Testis (tissue), 5 donors: ENCODE data around the gene SMAD9. TPM values are rescaled to one million over a fixed set of nuclear protein-coding genes. Genes with fewer than 3 reads are reported as not detected.
A peak's percentile ranks its signal among the peaks of the same experiment; 100 is the strongest.

ENCODE experiments used
- DNase-seq: peaks from one replicate; pipeline ENCODE4 v3.0.0-alpha.2; 2019
- H3K27ac ChIP-seq, 2 donors: fragments of 200-600 bp; sonication (generic); one replicate each; pipeline ENCODE4 v1.5.1; 2019
- H3K27me3 ChIP-seq: fragments of 200-600 bp; sonication (generic); one replicate; pipeline ENCODE4 v1.5.1; 2019
- H3K36me3 ChIP-seq: fragments of 200-600 bp; sonication (generic); one replicate; pipeline ENCODE4 v1.5.1; 2017; ENCODE audit warnings: low read depth; ENCODE audit errors: missing control alignments
- H3K4me1 ChIP-seq: fragments of 200-600 bp; sonication (generic); one replicate; pipeline ENCODE4 v1.5.1; 2019
- H3K4me3 ChIP-seq, 2 donors: fragments of 200-600 bp; sonication (generic); one replicate each; pipeline ENCODE4 v1.5.1; 2017 to 2019
- H3K9me3 ChIP-seq: fragments of 200-600 bp; sonication (generic); one replicate; pipeline ENCODE4 v1.5.1; 2017
- CTCF ChIP-seq, 3 experiments: fragments of 450-650 bp in 2 of 3; fragments of 200-600 bp in 1 of 3; sonication (generic) in 1 of 3; IDR thresholded peaks; one replicate each; pipeline ENCODE4 v1.5.1; 2016 to 2019; ENCODE audit warnings: antibody characterized with exemption in 3 of 3, mild to moderate bottlenecking in 2 of 3, moderate library complexity in 1 of 3
- POLR2A ChIP-seq: fragments of 450-650 bp; IDR thresholded peaks from one replicate; pipeline ENCODE4 v1.6.1; 2017; ENCODE audit warnings: antibody characterized with exemption, mild to moderate bottlenecking, moderate library complexity
- WGBS, 2 donors: methylation state at CpG; one replicate each; pipeline ENCODE4 v1.1.5; 2018; 5-methylcytosine and 5-hydroxymethylcytosine counted together
- intact Hi-C: fragments of 100-400 bp; cut with DNase I; formaldehyde crosslinking; loops from one replicate; pipeline ENCODE4 v1.15.1; 2023; ENCODE audit warnings: low total_unique reads
- long read RNA-seq, 2 donors: transcript quantifications; one replicate each; lab custom pipeline, GENCODE V29; 2026
- polyA plus RNA-seq: library from polyadenylated mRNA; stranded (reverse); fragments of 350-450 nt; fragmentation: Illumina TruSeq; extraction: RNeasy Lipid Tissue Mini Kit (QIAGEN cat#74804); gene quantifications from one replicate; pipeline ENCODE4 v1.2.3, GENCODE V29; 2014; ENCODE audit warnings: low read depth, low replicate concordance; ENCODE audit not compliant: insufficient read depth
- total RNA-seq, 2 donors: library from RNA; depleted of rRNA; stranded (reverse); fragments of >200 nt; gene quantifications; one replicate each; pipeline ENCODE4 v1.2.3, GENCODE V29; 2016

SMAD9 gene
- total RNA-seq (10 to 100 TPM; 10.9 to 11.3 TPM), polyA plus RNA-seq (4.2 TPM)
- long read RNA-seq, donor 1, full-length matches to known transcripts, result 2 of 2 reads
- long read RNA-seq, donor 1, partial matches to known transcripts, result 0 of 2 reads
- long read RNA-seq, donor 1, other reads (novel, unspliced or antisense), result 0 of 2 reads
- long read RNA-seq, donor 2, result 0 reads

- WGBS, 2 donors, result 1 to 3% methylated on average over 16 to 47 of the region's 104 CpGs
- Histone ChIP-seq H3K4me1 (no peaks in the 10 kb centered on the region), H3K27ac (peak within 1 kb of the TSS; percentile 55 to 68), H3K36me3 (no peaks in the 10 kb centered on the region), H3K9me3 (no peaks in the 10 kb centered on the region), H3K27me3 (no peaks in the 10 kb centered on the region), H3K4me3 (peak within 1 kb of the TSS; percentile 67 to 73)
- no peak for TF ChIP-seq CTCF (IDR thresholded peaks at IDR 0.05)
- TF ChIP-seq POLR2A, result no peak
- intact Hi-C loops, result no loop called here
- peak; percentile 86 for DNase-seq
Measured at GRCh38 chr13:36919833-36920615, at the start of gene SMAD9. TSS of gene SMAD9 (minus strand) at chr13:36920238. CDS start at chr13:36879689, 40,549 bp downstream.

GRCh38 chr13:36966404-36966803 lies 46.4 kb upstream of the SMAD9 start:
- Histone ChIP-seq H3K9me3 (no peaks in the 10 kb centered on the region), H3K27ac (no peak overlapping the region), H3K27me3 (no peaks in the 10 kb centered on the region), H3K36me3 (no peaks in the 10 kb centered on the region), H3K4me1 (no peaks in the 10 kb centered on the region), H3K4me3 (no peak overlapping the region)
- intact Hi-C loops, result no loop called here
- no peak for DNase-seq
- 91 to 97% methylated on average over 4 of the region's 4 CpGs for WGBS, 2 donors
- TF ChIP-seq POLR2A, result no peak
- TF ChIP-seq CTCF (IDR thresholded peaks at IDR 0.05), result no peak

GRCh38 chr13:36965767-36966166 lies 45.7 kb upstream of the SMAD9 start:
- Histone ChIP-seq H3K4me1 (no peaks in the 10 kb centered on the region), H3K9me3 (no peaks in the 10 kb centered on the region), H3K27ac (no peak overlapping the region), H3K36me3 (no peaks in the 10 kb centered on the region), H3K4me3 (no peak overlapping the region), H3K27me3 (no peaks in the 10 kb centered on the region)
- no peak for DNase-seq
- intact Hi-C loops, result no loop called here
- no peak for TF ChIP-seq POLR2A
- TF ChIP-seq CTCF (IDR thresholded peaks at IDR 0.05), result no peak
- 79 to 88% methylated on average over 2 of the region's 2 CpGs for WGBS, 2 donors

GRCh38 chr13:36959456-36960116 lies 39.5 kb upstream of the SMAD9 start:
- no peak for DNase-seq
- WGBS, 2 donors, result 65 to 71% methylated on average over 2 of the region's 2 CpGs
- no peaks in the 10 kb centered on the region for H3K9me3 ChIP-seq
- TF ChIP-seq POLR2A, result no peak
- TF ChIP-seq CTCF (IDR thresholded peaks at IDR 0.05), result no peak
- no peaks in the 10 kb centered on the region for H3K27me3 ChIP-seq
- no peak overlapping the region for H3K4me3 ChIP-seq
- intact Hi-C loops, result no loop called here
- H3K27ac ChIP-seq, result no peak overlapping the region
- H3K36me3 ChIP-seq, result no peaks in the 10 kb centered on the region
- H3K4me1 ChIP-seq, result no peaks in the 10 kb centered on the region
